Astrocyte (in vitro differentiated cells and primary cell): ENCODE measurements around the gene MAGEA2B.
"Not testable (repeated sequence)": the region's sequence is repeated elsewhere in the genome, so short reads cannot be mapped to it uniquely, and the experiment has no call there.

Source experiments
- EZH2 ChIP-seq: IDR thresholded peaks from 2 replicates; pipeline ENCODE4 v1.6.1; 2012; ENCODE audit warnings: mild to moderate bottlenecking, low read length, inconsistent platforms; ENCODE audit not compliant: insufficient read depth
- TF ChIP-seq, protein P1 (sequence below): IDR thresholded peaks from 2 replicates; pipeline ENCODE4 v1.5.1; 2011; ENCODE audit warnings: low read depth, mild to moderate bottlenecking, inconsistent platforms, low read length, moderate library complexity; ENCODE audit not compliant: insufficient read depth

DNA sequence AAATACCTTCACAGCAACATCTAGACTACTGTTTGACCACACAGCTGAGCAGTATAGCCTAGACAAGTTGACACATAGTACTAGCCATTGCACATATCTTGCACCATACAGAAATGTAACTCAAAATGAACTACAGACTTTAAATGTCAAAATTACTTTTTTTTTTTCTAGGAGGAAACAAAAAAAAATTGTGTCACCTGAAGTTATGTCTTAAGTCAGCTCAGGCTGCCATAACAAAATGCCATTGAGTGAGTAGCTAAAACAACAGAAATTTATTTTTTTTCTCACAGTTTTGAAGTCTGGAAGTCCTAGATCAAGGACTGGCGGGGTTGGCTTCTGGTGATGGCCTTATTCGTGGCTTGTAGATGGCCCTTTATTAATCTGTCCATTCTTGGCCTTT is 5.3 kb upstream of the MAGEA2B start, which contains the start of gene CSAG2:
- TF ChIP-seq, protein P1, sequence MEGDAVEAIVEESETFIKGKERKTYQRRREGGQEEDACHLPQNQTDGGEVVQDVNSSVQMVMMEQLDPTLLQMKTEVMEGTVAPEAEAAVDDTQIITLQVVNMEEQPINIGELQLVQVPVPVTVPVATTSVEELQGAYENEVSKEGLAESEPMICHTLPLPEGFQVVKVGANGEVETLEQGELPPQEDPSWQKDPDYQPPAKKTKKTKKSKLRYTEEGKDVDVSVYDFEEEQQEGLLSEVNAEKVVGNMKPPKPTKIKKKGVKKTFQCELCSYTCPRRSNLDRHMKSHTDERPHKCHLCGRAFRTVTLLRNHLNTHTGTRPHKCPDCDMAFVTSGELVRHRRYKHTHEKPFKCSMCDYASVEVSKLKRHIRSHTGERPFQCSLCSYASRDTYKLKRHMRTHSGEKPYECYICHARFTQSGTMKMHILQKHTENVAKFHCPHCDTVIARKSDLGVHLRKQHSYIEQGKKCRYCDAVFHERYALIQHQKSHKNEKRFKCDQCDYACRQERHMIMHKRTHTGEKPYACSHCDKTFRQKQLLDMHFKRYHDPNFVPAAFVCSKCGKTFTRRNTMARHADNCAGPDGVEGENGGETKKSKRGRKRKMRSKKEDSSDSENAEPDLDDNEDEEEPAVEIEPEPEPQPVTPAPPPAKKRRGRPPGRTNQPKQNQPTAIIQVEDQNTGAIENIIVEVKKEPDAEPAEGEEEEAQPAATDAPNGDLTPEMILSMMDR: not testable (repeated sequence)
- not testable (repeated sequence) for TF ChIP-seq EZH2
